GM12878 (cell line): ENCODE measurements around the gene DNAJC22. TPM values are rescaled to one million over a fixed set of nuclear protein-coding genes. Genes with fewer than 3 reads are reported as not detected.

Experiments used
- ATAC-seq: fragments of 200-7000 bp; cut with Tn5 transposase; 3 replicates; pipeline ENCODE4 v1.9.1; 2020; ENCODE audit warnings: mild to moderate bottlenecking, moderate library complexity
- BruUV-seq: library from RNA; stranded (reverse); fragments of 400-500 nt; replicated peaks from 2 replicates; lab custom pipeline; 2021; lab: Mats Ljungman, UMichigan
- CTCF ChIA-PET: fragments of 300-600 bp; sonication (Branson Sonifier 250); formaldehyde crosslinking; extraction: SDS; loops from one replicate; lab custom pipeline; 2021; ENCODE audit warnings: inconsistent platforms; lab: Yijun Ruan, JAX
- POLR2A ChIA-PET: fragments of 350-600 bp; formaldehyde crosslinking; extraction: SDS; loops from one replicate; lab custom pipeline; 2021; ENCODE audit warnings: inconsistent platforms; lab: Charles Lee
- RAD21 ChIA-PET: fragments of 300-600 bp; sonication (Branson Sonifier 250); formaldehyde crosslinking; loops from one replicate; lab custom pipeline; 2023; ENCODE audit warnings: antibody characterized with exemption; ENCODE audit not compliant: unreplicated experiment; lab: Charles Lee
- SMC1A ChIA-PET: fragments of 300-600 bp; sonication (Branson Sonifier 250); formaldehyde crosslinking; loops from one replicate; lab custom pipeline; 2023; ENCODE audit not compliant: unreplicated experiment, uncharacterized antibody; lab: Charles Lee
- DNase-seq: peaks from one replicate; pipeline ENCODE4 v3.0.0-alpha.2; 2011; ENCODE audit warnings: low read depth, low spot score
- FAIRE-seq: peaks from 3 replicates; lab custom pipeline; 2011; peaks lifted over from hg19 to GRCh38; lab: Jason Lieb, UNC
- H2AFZ ChIP-seq: 2 replicates; pipeline ENCODE4 v1.6.0; 2011; ENCODE audit warnings: low read depth, low read length, control low read depth; ENCODE audit not compliant: control insufficient read depth
- H3K27ac ChIP-seq: 2 replicates; pipeline ENCODE4 v1.5.1; 2011; ENCODE audit warnings: control low read depth; ENCODE audit not compliant: control insufficient read depth, insufficient read depth
- H3K27me3 ChIP-seq, 2 experiments: replicated peaks in 1 of 2; 2 replicates each; pipeline versions ENCODE4 v1.6.0 to v1.6.1; 2011; ENCODE audit warnings: low read length in 1 of 2; ENCODE audit not compliant: control insufficient read depth in 2 of 2, insufficient read depth in 2 of 2
- H3K36me3 ChIP-seq, 2 experiments: 2 replicates each; pipeline ENCODE4 v1.5.1; 2011; ENCODE audit warnings: low read length in 1 of 2; ENCODE audit not compliant: control insufficient read depth in 2 of 2, insufficient read depth in 2 of 2
- H3K4me1 ChIP-seq: 2 replicates; pipeline ENCODE4 v1.6.1; 2011; ENCODE audit warnings: mild to moderate bottlenecking, low read length, moderate library complexity, mixed read lengths; ENCODE audit not compliant: control insufficient read depth, insufficient read depth
- H3K4me2 ChIP-seq: 2 replicates; pipeline ENCODE4 v1.6.0; 2011; ENCODE audit warnings: control low read depth; ENCODE audit not compliant: control insufficient read depth, insufficient read depth
- H3K4me3 ChIP-seq: fragments of 200-600 bp; sonication (generic); 2 replicates; pipeline ENCODE4 v1.5.1; 2016
- H3K79me2 ChIP-seq: 2 replicates; pipeline ENCODE4 v1.6.0; 2011; ENCODE audit warnings: low read length; ENCODE audit not compliant: control insufficient read depth, insufficient read depth
- H3K9ac ChIP-seq: 2 replicates; pipeline ENCODE4 v1.8.0; 2011; ENCODE audit warnings: low read length, control low read depth, mixed read lengths; ENCODE audit not compliant: control insufficient read depth, insufficient read depth
- H3K9me3 ChIP-seq: replicated peaks from 3 replicates; pipeline ENCODE4 v1.5.1; 2011; ENCODE audit warnings: mild to moderate bottlenecking, low read length; ENCODE audit not compliant: control insufficient read depth, insufficient read depth
- H4K20me1 ChIP-seq: 2 replicates; pipeline ENCODE4 v1.6.0; 2011; ENCODE audit not compliant: control insufficient read depth, insufficient read depth
- ASH2L ChIP-seq: fragments of 300-600, 200-600 bp; sonication (generic); IDR thresholded peaks from 2 replicates; pipeline ENCODE4 v1.6.1; 2017; ENCODE audit warnings: low read depth, mild to moderate bottlenecking, borderline replicate concordance
- CBFB ChIP-seq: IDR thresholded peaks from 2 replicates; pipeline ENCODE4 v1.6.1; 2016; ENCODE audit warnings: antibody characterized with exemption, low read depth
- CBX5 ChIP-seq: sonication (generic); IDR thresholded peaks from 2 replicates; pipeline ENCODE4 v1.6.1; 2016; ENCODE audit warnings: low read depth, moderate library complexity, mild to moderate bottlenecking, inconsistent platforms
- MLLT1 ChIP-seq: fragments of 450-650 bp; IDR thresholded peaks from 2 replicates; pipeline ENCODE4 v1.6.1; 2016; ENCODE audit warnings: mild to moderate bottlenecking
- NR2C2 ChIP-seq: IDR thresholded peaks from 2 replicates; pipeline ENCODE4 v1.6.1; 2011; ENCODE audit warnings: borderline replicate concordance, low read depth; ENCODE audit not compliant: control insufficient read depth, insufficient read length
- POLR2AphosphoS2 ChIP-seq: IDR thresholded peaks from 2 replicates; pipeline ENCODE4 v1.6.1; 2011; ENCODE audit warnings: low read depth, mild to moderate bottlenecking, low read length, improper control_type of control experiment, moderate library complexity
- STAT3 ChIP-seq: IDR thresholded peaks from 2 replicates; pipeline ENCODE4 v1.6.1; 2011; ENCODE audit warnings: low read depth, low read length, improper control_type of control experiment
- SUPT20H ChIP-seq: IDR thresholded peaks from 2 replicates; pipeline ENCODE4 v1.6.1; 2011; ENCODE audit warnings: low read depth, mild to moderate bottlenecking, low read length, moderate library complexity, borderline replicate concordance; ENCODE audit not compliant: control insufficient read depth
- TCF12 ChIP-seq: IDR thresholded peaks from 2 replicates; pipeline ENCODE4 v1.6.1; 2011; ENCODE audit warnings: low read depth, mild to moderate bottlenecking, low read length
- ZBTB11 ChIP-seq: fragments of 450-650 bp; formaldehyde crosslinking; IDR thresholded peaks from 2 replicates; pipeline ENCODE4 v1.5.0; 2022; ENCODE audit warnings: mild to moderate bottlenecking, missing genetic modification characterization
- ZNF207 ChIP-seq: fragments of 450-650 bp; IDR thresholded peaks from 2 replicates; pipeline ENCODE4 v1.6.1; 2014; ENCODE audit warnings: antibody characterized with exemption, mild to moderate bottlenecking, borderline replicate concordance
- ZNF687 ChIP-seq: fragments of 450-650 bp; IDR thresholded peaks from 2 replicates; pipeline ENCODE4 v1.6.1; 2017; ENCODE audit warnings: mild to moderate bottlenecking, moderate library complexity
- WGBS: methylation state at CpG from one replicate; pipeline ENCODE4 v1.1.6; 2016; ENCODE audit warnings: low lambda C conversion rate; ENCODE audit not compliant: insufficient replicate concordance, insufficient coverage; ENCODE audit errors: missing lambda C conversion rate; 5-methylcytosine and 5-hydroxymethylcytosine counted together
- in situ Hi-C: fragments of 300-500 bp; cut with MboI; formaldehyde crosslinking; loops from 9 replicates; pipeline ENCODE4 v1.14.3; 2018; ENCODE audit warnings: mixed read lengths
- intact Hi-C: fragments of 100-400 bp; cut with micrococcal nuclease; formaldehyde crosslinking; loops from one replicate; pipeline ENCODE4 v1.14.2; 2022; ENCODE audit not compliant: unreplicated experiment
- polyA plus RNA-seq, 11 experiments: library from polyadenylated mRNA; depleted of rRNA in 4 of 11; unstranded in 6 of 11; stranded (reverse) in 5 of 11; fragments of >200 nt; fragmentation: Nextera tagmentation in 4 of 11; fragmentation: Illumina TruSeq in 1 of 11; extraction: Ambion mirVana in 4 of 11; extraction: Trizol in 1 of 11; gene quantifications; 1 replicate in 1 of 11; 2 replicates in 10 of 11; pipeline versions ENCODE4 v1.2.1 to v1.2.3, GENCODE V29; 2011 to 2016; ENCODE audit warnings: inconsistent platforms in 2 of 11, missing spikeins in 2 of 11, low read depth in 1 of 11
- total RNA-seq, 4 experiments: library from RNA; depleted of rRNA in 3 of 4; stranded (reverse); fragments of >200 nt in 3 of 4; fragmentation: Illumina TruSeq in 1 of 4; extraction: Trizol in 1 of 4; gene quantifications; 2 replicates each; pipeline versions ENCODE4 v1.2.1 to v1.2.3, GENCODE V29; 2013 to 2021
- TF ChIP-seq, protein P1 (sequence below): fragments of 450-650 bp; IDR thresholded peaks from 2 replicates; pipeline ENCODE4 v1.6.1; 2017; ENCODE audit warnings: low read depth, mild to moderate bottlenecking, moderate library complexity

The DNAJC22 gene
- total and polyA plus RNA-seq, 10 of the 15 experiments (the other 5 are each of a cell fraction or from before 2014, with no cell fraction given), result 0.06 to 0.61 (median 0.13) TPM; not detected in 3

DNA sequence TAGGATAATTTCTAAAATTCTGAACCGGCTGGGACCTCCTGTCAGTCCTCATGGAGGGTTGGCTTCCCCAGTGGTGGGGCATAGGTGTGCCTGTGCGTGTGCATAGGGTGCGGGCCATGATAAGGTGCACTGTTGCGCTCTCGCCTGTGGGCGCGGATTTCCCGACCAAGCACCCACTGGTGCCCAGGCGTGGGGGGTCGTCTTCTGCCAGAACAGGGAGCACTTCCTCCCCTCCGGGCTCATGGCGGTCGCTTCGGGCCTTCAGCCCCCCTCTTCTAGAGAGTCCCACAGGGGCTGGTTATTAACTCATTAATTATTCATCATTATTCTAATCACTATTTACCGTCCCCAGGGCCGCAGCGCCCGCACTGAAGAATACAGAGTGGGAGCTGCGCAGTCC, 12.5 kb upstream of the DNAJC22 start:
- Histone ChIP-seq H3K27me3 (peaks cover 10 to 12% of the 10 kb centered on the region in 2 experiments), H3K79me2 (no peaks in the 10 kb centered on the region), H3K9me3 (no peaks in the 10 kb centered on the region; the same call in 2 of the 3 replicates), H3K4me3 (no peak overlapping the region), H3K9ac (no peak overlapping the region), H2AFZ (no peak overlapping the region), H3K4me1 (no peaks in the 10 kb centered on the region), H4K20me1 (no peaks in the 10 kb centered on the region), H3K36me3 (peaks cover 4 to 8% of the 10 kb centered on the region in 2 experiments; a peak in 3 of 4 replicates), H3K27ac (no peak overlapping the region), H3K4me2 (no peak overlapping the region)
- ChIA-PET SMC1A (interaction anchor here (1.2 to 1.3 kb wide), 2 partner anchors 10 to 45 kb away, joined by 3 to 5 read pairs; no protein-coding TSS in a partner anchor), POLR2A (no interaction called here), CTCF (interaction anchor here (0.8 to 4.7 kb wide), 4 partner anchors 11 to 246 kb away, joined by 3 to 25 read pairs (median 4); partner anchors contain the start of gene TROAP), RAD21 (no interaction called here)
- no peak for ATAC-seq
- intact Hi-C loops, result no loop called here
- no TSS peak for BruUV-seq
- no peak for FAIRE-seq
- WGBS, result 76% methylated on average over 19 of the region's 19 CpGs
- in situ Hi-C loops, result no loop called here
- no peak for DNase-seq
- no peak for TF ChIP-seq ZNF207
- TF ChIP-seq CBX5, result no peak
- TF ChIP-seq POLR2AphosphoS2, result no peak
- no peak for TF ChIP-seq ZBTB11 (CRISPR knock-in tag)
- TF ChIP-seq TCF12, result no peak
- TF ChIP-seq CBFB, result no peak
- TF ChIP-seq STAT3, result no peak
- TF ChIP-seq SUPT20H, result no peak
- TF ChIP-seq ZNF687, result no peak
- no peak for TF ChIP-seq ASH2L
- TF ChIP-seq MLLT1, result no peak
- no peak for TF ChIP-seq NR2C2
- TF ChIP-seq, protein P1, sequence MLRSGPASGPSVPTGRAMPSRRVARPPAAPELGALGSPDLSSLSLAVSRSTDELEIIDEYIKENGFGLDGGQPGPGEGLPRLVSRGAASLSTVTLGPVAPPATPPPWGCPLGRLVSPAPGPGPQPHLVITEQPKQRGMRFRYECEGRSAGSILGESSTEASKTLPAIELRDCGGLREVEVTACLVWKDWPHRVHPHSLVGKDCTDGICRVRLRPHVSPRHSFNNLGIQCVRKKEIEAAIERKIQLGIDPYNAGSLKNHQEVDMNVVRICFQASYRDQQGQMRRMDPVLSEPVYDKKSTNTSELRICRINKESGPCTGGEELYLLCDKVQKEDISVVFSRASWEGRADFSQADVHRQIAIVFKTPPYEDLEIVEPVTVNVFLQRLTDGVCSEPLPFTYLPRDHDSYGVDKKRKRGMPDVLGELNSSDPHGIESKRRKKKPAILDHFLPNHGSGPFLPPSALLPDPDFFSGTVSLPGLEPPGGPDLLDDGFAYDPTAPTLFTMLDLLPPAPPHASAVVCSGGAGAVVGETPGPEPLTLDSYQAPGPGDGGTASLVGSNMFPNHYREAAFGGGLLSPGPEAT, result no peak
